HG03565 (cell line): ENCODE data around the gene CHPF.

Experiments
- ATAC-seq: cut with Tn5 transposase; IDR thresholded peaks from one replicate; pipeline ENCODE4 v1.9.1; 2021; ENCODE audit warnings: mild to moderate bottlenecking, moderate library complexity; ENCODE audit not compliant: unreplicated experiment

The CHPF gene

DNA sequence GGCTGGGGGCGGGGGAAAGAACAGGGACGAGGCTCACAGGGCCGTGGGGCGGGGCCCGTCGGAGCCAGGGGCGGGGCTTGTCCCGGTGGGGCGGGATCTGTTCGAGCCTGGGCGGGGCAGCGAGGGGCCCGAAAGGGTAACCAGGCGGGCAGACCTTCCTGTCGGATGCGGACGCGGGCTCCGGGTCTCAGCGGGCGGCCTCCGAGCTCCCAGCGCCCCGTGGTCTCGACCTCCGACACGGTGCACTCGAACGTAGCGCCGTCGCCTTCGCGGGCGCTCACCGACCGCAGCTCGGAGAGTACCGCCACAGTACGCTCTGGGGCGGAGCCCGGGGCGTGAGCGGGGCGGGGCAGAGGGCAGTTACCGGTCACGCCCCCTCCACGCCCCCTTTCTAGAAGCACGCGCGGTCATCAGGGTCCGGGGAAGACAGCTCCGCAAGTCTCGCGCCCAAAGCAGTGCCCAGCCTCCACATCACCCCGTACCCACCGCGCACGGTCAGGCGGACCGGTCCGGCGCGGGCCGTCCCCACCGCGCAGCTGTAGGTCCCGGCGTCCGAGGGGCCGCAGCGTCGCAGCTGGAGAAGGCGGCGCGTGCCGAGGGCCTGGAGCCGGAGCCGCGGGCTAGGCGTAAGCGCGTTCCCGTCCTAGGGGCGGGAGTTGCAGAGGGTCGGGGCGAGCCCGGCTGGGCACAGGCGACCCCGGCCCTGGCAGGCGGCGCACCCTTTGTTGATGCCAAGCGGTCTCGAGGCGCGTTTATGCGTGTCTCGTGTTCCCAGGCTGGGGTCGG is 9.0 kb upstream of the CHPF start:
- peak; percentile 84 for ATAC-seq

GRCh38 chr2:219551441-219552381 is 8.1 kb upstream of the CHPF start:
- ATAC-seq: peak; percentile 18

- no peak for ATAC-seq
Measured at GRCh38 chr2:219549619-219550018, 6.0 kb upstream of the CHPF start.

DNA sequence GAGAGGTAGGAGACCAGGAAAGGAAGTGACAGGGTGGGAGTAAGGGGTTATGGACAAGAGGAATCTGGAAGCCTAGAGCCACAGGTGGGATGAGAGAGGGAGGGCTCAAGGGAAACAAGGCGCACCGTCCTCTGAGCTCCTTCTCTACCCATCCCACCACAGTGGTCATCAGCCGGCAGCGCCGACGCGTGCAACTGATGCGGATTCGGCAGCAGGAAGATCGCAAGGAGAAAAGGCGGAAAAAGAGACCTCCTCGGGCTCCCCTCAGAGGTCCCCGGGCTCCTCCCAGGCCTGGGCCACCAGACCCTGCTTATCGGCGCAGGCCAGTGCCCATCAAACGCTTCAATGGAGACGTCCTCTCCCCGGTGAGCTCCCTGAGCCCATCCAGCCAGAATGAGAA is 5.4 kb upstream of the CHPF start:
- ATAC-seq: no peak

DNA sequence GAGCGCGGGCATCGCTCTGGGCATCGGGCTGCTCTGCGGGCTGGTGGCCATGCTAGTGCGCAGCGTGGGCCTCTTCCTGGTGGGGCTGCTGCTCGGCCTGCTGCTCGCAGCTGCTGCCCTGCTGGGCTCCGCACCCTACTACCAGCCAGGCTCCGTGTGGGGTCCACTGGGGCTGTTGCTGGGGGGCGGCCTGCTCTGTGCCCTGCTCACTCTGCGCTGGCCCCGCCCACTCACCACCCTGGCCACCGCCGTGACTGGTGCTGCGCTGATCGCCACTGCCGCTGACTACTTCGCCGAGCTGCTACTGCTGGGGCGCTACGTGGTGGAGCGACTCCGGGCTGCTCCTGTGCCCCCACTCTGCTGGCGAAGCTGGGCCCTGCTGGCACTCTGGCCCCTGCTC is 4.0 kb upstream of the CHPF start:
- ATAC-seq: no peak

DNA sequence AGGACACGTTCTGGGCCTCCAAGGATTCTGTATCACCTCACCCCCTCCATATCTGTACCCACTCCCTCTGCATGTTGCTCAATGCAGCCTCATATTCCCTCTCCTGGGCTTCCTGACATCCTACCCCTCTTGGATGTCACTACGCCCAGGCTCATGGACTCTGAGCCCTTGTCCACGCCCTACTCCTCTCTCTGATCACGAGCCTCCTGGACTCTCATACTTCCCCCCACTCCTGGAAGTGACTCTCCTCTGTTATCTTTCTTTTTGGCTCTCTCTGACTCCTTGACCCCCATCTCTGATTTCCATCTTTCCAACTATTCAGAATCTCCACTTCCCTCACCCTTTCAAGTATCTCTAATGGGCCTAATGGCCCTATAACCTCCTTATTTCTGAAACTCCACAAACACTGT is 2.3 kb upstream of the CHPF start:
- ATAC-seq: no peak

DNA sequence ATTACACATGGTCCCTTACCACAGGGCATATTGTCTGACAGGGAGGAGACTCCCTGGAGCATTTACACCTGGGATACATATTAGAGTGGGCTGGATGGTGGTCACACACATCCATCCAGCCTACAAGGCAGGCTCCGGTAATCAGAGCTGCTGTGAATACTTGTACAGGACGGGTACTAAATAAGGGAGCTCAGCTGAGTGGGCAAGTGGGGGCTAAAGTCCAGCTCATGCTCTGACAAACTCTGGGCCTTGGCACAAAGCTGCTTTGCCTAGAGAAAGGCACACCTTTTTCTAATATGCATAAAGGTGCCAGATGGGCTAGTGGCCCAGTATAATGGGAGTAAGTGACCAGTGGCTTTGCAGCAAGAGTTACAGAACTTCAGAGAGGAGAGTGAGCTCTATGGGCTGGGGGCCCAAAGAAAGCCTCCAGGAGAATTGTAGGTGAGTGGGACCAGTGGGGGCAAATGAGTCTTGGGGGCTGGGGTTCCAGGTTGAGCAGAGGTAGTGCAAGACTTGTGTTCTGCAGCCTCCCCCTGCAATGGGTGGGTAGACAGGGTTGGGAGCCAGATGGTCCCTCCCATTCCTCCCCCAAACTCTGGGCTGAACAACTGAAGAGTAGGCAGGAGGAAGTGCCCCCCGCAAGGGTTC is 1.8 kb upstream of the CHPF start:
- no peak for ATAC-seq

DNA sequence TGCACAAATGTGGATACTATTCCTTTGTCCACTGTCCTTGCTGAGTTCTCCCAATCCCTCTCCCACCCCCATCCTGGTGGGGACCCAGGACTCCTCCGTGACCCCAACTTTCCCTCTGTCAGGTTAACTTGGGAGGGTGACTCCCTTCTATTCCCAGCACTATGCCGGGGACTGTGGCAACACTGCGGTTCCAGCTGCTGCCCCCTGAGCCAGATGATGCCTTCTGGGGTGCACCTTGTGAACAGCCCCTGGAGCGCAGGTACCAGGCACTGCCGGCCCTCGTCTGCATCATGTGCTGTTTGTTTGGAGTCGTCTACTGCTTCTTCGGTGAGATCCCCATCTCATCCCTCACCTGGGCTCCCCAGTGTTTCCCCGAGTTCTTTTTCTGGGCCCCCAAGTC is 958 bp upstream of the CHPF start:
- no peak for ATAC-seq

DNA sequence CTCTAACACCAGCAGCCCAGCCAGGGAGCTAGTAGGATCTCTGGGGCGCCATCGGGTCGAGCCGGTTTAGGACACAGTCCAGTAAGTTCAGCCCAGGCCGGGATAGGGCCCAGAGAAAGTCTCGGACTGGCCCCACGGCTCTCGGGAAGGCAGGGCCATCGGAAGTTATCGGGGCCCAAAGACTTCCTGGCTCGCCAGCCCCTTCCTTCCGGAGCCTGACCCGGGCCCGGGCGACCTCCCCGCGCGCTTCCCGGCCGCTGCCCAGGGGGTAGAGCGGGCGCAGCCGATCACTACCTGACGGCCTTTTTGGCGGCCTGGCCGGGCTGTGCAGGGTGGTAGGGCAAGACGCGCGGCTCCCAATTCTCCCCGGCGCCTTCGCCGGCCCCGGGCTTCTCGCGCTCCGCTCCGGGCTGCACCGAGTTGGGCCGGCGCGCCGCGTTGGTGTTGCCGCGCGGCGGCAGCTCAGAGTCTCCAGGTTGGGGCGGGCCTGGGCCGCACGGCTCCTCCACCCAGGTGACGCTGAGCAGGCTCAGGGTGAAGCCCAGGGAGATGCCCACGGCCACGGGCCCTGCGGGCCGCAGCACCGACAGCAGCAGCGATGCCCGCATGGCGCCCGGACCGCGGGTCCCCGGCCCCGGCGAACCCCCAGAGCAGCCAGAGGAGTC is 546 bp downstream of the CHPF start:
- ATAC-seq: peak; percentile 21

GRCh38 chr2:219541611-219542180 is 1.9 kb downstream of the CHPF start:
- peak; percentile 46 for ATAC-seq

- ATAC-seq: no peak
Measured at GRCh38 chr2:219540784-219541504, 2.7 kb downstream of the CHPF start.

DNA sequence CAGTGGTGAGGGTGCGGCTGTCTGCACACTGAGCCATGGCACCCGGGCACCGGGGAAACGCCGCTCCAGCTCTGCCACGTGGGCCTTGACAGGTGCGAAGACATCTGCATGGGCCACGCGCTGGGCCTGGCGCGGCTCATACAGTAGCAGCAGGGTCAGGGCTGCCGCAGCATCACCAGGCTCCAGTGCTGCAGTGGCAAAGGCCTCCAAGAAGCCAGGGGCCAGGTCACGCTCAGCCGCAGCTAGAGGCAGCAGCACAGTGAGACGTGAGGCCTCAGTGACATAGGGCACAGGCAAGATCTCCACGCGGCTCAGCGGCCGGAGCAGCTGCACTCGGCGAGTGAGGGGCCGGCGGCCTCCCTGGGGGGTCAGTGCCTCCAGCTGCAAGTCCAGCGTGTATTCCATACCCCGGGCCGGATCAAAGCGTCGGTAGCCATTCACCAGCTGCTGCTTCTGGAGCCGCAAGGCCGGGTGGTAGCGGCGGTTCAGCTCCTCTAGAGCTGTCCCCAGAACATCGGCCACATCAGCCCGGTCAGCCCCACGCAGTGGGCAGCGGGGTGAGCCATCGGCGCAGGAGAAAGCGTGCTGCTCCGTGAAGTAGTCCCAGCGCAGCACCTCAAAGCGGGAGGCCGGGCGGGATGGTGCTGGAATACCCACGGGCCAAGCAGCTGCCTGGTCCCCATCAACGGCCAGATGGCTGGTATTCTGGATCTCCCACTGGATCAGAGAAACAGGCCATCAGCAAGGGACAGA is 3.5 kb downstream of the CHPF start:
- no peak for ATAC-seq

DNA sequence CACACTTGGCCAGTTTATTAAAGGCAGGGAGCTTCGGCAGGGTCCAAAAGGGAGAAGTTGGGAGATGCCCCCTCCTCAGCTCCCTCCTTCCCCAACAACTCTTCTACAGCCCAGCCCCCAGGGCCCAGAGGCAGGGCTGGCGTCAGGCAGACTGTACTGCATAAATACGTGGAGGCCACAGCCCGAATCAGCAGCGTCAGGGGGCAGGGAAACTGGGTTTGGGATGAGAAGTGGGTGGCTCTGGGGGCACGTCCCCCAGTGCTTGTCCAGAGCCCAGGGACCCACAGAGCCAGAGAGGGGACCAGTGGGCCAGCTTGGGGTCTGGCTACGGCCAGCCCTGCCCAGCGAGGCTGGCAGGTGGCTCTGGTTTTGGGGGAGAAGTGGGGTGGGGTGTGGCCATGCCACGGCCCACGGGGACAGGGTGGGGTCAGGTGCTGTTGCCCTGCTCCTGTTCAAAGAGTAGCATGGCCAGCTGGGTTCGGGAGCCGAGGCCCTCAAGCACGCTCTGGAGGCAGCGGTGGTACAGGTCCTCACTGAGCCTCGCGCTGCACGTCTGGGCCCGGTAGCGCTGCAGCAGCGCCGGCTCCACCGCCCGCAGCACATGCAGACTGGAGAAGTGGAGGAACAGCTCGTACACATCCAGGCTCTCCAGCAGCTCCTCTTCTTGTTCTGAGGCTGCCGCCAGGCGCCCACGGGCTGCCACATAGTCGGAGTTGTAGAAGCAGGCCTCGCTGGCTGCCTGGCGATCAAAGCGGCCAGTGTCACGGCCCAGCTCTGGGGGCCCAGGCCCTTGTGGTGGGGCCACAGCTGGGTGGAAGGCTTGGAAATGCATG is 4.4 kb downstream of the CHPF start:
- no peak for ATAC-seq

DNA sequence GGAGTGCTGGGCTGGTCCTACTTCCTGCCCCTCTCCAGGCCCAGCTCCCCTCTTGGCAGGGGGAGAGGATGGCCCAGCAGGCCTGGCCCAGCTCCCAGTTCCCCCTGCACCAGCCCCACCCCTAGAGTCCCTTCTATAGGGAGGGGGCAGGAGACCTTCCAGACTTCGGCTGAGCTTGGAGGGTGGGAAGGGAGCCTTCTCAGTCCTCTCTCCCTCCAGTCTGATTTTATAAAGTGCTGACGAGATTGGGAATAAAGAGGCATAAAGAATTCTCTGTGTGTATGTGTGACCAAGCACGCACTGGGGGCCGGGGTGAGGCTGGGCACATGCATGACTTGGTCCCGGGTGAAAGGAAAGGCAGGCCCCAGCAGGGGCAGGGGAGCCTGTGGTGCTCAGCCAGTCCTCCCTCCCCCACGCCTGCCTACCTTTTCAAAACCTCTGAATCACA is 5.1 kb downstream of the CHPF start:
- ATAC-seq: no peak

DNA sequence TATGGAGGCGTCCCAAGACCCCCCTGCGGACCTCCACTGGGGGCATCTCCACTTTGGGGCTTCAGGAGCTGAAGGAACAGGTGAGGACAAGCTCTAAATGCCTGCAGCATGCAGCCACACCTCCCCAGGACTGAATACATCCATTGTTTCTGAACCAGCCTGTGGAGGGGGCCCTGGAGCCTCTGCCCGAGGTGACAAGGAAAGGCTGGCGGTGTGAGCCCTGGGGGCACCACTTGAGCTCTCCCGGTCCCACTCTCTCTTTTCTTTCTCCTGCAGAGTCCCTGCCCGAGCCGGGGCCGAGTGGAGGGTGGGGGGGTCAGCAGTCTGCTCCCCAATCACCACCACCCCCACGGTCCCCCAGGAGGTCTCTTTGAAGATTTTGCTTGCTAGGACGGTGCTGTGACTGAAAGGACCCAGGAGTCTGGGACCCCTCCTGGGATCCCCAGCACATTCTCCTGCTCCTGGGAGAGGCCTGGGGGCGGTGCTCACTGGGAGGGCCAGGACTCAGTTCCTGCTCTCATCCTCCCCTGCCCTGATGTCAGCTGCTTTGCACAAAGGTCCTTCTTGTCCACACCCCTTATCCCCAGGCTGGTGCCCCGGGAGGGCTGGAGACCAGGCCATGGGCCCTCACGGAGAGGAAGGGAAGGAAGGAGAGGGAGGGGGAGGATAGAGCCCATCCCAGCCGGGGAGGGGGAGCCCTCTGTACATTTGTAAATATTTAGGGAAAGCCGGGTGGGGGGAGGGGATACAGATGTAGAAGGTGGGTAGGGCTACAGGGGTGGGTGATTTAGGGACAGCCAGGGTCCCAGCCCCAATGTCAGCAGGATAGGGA is 5.7 kb downstream of the CHPF start:
- ATAC-seq: no peak

GRCh38 chr2:219536967-219537366 is 6.6 kb downstream of the CHPF start:
- no peak for ATAC-seq

DNA sequence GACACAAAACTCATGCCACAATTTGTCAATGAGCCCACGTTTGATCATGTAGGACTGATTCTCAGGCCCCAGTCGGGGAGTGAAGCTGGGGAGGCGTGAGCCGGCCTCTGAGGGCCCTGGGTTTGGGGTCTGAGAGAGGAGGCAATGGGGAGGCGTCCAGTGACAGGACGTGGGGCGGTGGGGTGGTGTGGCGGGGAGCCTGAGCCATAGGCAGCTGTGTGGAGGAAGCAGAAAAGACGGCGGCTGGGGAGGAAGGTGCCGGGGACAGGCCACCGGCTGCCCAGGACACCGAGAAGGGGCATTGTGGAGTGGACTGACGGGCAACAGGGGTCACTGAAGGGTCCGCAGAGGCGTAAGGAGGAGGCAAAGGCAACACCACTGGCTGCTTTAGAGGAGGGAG is 7.2 kb downstream of the CHPF start:
- no peak for ATAC-seq
